PC-9 (cell line): Measurements from ENCODE around the gene PRAMEF20. TPM values are rescaled to one million over a fixed set of nuclear protein-coding genes. Genes with fewer than 3 reads are reported as not detected.
"Not testable (repeated sequence)": the region's sequence is repeated elsewhere in the genome, so short reads cannot be mapped to it uniquely, and the experiment has no call there.

ENCODE experiments used
- BruUV-seq: library from RNA; stranded (reverse); fragments of 400-500 nt; replicated peaks from 2 replicates; lab custom pipeline; 2021; lab: Mats Ljungman, UMichigan
- CTCF ChIA-PET: fragments of 300-600 bp; sonication (Branson Sonifier 250); formaldehyde crosslinking; loops from one replicate; lab custom pipeline; 2022; ENCODE audit warnings: antibody characterized with exemption; lab: Charles Lee
- POLR2A ChIA-PET: fragments of 300-600 bp; sonication (Branson Sonifier 250); formaldehyde crosslinking; loops from one replicate; lab custom pipeline; 2022; ENCODE audit warnings: antibody characterized with exemption; ENCODE audit not compliant: unreplicated experiment; lab: Charles Lee
- DNase-seq, 2 experiments: peaks; one replicate each; pipeline versions ENCODE4 v3.0.0 to v3.0.0-alpha.2; 2015 to 2022; ENCODE audit warnings: mixed read lengths in 1 of 2
- H2AFZ ChIP-seq: fragments of 200-600 bp; sonication (generic); 2 replicates; pipeline ENCODE4 v1.8.1; 2017; ENCODE audit warnings: antibody characterized with exemption
- H3F3A ChIP-seq: fragments of 200-600 bp; sonication (generic); 2 replicates; pipeline ENCODE4 v1.8.1; 2017; ENCODE audit warnings: antibody characterized with exemption, mild to moderate bottlenecking, low read depth; ENCODE audit not compliant: insufficient read depth
- H3K27ac ChIP-seq: fragments of 200-600 bp; sonication (generic); 2 replicates; pipeline ENCODE4 v1.6.1; 2016; ENCODE audit warnings: mixed run types
- H3K27me3 ChIP-seq: fragments of 200-600 bp; sonication (generic); 2 replicates; pipeline ENCODE4 v1.6.1; 2016; ENCODE audit warnings: low read depth, mixed run types; ENCODE audit not compliant: insufficient read depth
- H3K36me3 ChIP-seq: fragments of 200-600 bp; sonication (generic); 2 replicates; pipeline ENCODE4 v1.6.1; 2016; ENCODE audit warnings: low read depth, mixed run types
- H3K4me1 ChIP-seq: fragments of 200-600 bp; sonication (generic); replicated peaks from 2 replicates; pipeline ENCODE4 v1.6.1; 2016; ENCODE audit warnings: mixed run types; ENCODE audit not compliant: insufficient read depth
- H3K4me2 ChIP-seq: fragments of 200-600 bp; sonication (generic); 2 replicates; pipeline ENCODE4 v1.6.1; 2017; ENCODE audit warnings: mixed run types
- H3K4me3 ChIP-seq: fragments of 200-600 bp; sonication (generic); 2 replicates; pipeline ENCODE4 v1.6.1; 2016; ENCODE audit warnings: mixed run types
- H3K79me2 ChIP-seq: fragments of 200-600 bp; sonication (generic); 2 replicates; pipeline ENCODE4 v1.6.1; 2017; ENCODE audit warnings: low read depth, mixed run types
- H3K9me2 ChIP-seq: fragments of 200-600 bp; sonication (generic); 2 replicates; pipeline ENCODE4 v1.8.1; 2017; ENCODE audit warnings: mild to moderate bottlenecking; ENCODE audit not compliant: insufficient read depth
- H3K9me3 ChIP-seq: fragments of 200-600 bp; sonication (generic); 2 replicates; pipeline ENCODE4 v1.8.1; 2016; ENCODE audit warnings: low read depth; ENCODE audit not compliant: insufficient read depth
- H4K20me1 ChIP-seq: fragments of 200-600 bp; sonication (generic); 2 replicates; pipeline ENCODE4 v1.8.1; 2017; ENCODE audit not compliant: insufficient read depth
- EZH2 ChIP-seq: fragments of 200-600 bp; sonication (generic); IDR thresholded peaks from 2 replicates; pipeline ENCODE4 v1.8.0; 2017; ENCODE audit warnings: antibody characterized with exemption, low read depth
- intact Hi-C: fragments of 100-400 bp; cut with micrococcal nuclease; formaldehyde crosslinking; loops from one replicate; pipeline ENCODE4 v1.10.0; 2022; ENCODE audit not compliant: unreplicated experiment
- total RNA-seq: library from RNA; stranded (reverse); gene quantifications from 2 replicates; pipeline ENCODE4 v1.2.3, GENCODE V29; 2021
- TF ChIP-seq, protein P1 (sequence below): fragments of 200-600 bp; sonication (generic); conservative IDR thresholded peaks from 2 replicates; pipeline ENCODE4 v1.6.1; 2017; ENCODE audit warnings: mixed run types, antibody characterized with exemption, mild to moderate bottlenecking, moderate library complexity

The PRAMEF20 gene
- total RNA-seq, 1 experiment from 2014 or later = not detected

DNA sequence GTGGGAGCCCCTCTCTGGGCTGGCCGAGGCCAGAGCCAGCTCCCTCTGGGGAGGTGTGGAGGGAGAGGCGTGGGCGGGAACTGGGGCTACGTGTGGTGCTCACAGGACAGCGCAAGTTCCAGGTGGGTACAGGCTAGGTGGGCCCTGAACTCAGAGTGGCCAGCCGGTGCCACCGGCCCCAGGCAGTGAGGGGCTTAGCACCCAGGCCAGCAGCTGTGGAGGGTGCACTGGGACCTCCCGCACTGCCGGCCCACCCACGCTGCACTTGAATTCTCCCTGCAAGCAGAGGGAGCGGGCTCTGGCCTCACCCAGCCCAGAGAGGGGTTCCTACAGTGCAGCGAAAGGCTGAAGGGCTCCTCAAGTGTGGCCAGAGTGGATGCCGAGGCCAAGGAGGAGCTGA, 20.2 kb downstream of the PRAMEF20 start:
- no peaks in the 10 kb centered on the region for H3K9me3 ChIP-seq
- H3F3A ChIP-seq = no peaks in the 10 kb centered on the region
- no peak overlapping the region for H3K4me2 ChIP-seq
- H3K27ac ChIP-seq = no peak overlapping the region
- H2AFZ ChIP-seq = no peak overlapping the region
- no peak overlapping the region for H3K4me3 ChIP-seq
- no peaks in the 10 kb centered on the region for H3K9me2 ChIP-seq
- H3K79me2 ChIP-seq = no peaks in the 10 kb centered on the region
- peaks cover 11% of the 10 kb centered on the region; the same call in 1 of the 2 replicates for H3K27me3 ChIP-seq
- BruUV-seq = no TSS peak
- intact Hi-C loops = no loop called here
- TF ChIP-seq, protein P1, sequence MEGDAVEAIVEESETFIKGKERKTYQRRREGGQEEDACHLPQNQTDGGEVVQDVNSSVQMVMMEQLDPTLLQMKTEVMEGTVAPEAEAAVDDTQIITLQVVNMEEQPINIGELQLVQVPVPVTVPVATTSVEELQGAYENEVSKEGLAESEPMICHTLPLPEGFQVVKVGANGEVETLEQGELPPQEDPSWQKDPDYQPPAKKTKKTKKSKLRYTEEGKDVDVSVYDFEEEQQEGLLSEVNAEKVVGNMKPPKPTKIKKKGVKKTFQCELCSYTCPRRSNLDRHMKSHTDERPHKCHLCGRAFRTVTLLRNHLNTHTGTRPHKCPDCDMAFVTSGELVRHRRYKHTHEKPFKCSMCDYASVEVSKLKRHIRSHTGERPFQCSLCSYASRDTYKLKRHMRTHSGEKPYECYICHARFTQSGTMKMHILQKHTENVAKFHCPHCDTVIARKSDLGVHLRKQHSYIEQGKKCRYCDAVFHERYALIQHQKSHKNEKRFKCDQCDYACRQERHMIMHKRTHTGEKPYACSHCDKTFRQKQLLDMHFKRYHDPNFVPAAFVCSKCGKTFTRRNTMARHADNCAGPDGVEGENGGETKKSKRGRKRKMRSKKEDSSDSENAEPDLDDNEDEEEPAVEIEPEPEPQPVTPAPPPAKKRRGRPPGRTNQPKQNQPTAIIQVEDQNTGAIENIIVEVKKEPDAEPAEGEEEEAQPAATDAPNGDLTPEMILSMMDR = no peak
- TF ChIP-seq EZH2 = no peak
- ChIA-PET CTCF (no interaction called here), POLR2A (no interaction called here)
- no peak for DNase-seq
- H3K4me1 ChIP-seq = no peaks in the 10 kb centered on the region
- no peaks in the 10 kb centered on the region for H3K36me3 ChIP-seq
- no peaks in the 10 kb centered on the region for H4K20me1 ChIP-seq

DNA sequence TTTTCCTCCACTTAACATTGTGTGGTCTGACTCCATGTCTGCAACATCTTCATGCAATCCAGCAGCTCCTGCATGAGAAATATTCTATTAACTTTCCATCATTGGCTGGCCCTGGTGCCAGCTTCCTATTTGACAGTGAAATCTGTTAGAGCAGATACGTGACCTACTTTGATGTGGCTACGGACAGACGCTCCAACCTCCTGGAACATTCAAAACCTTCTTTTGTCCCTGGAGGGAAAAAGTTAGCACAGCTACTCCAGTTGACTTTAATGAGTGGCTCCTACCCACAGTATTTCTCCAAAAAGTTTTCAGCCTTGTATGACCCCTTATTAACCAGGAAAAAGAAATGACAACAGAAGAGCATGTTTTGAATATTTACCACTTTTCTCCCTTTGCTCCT, 22.0 kb downstream of the PRAMEF20 start:
- TF ChIP-seq EZH2 = no peak
- TF ChIP-seq, protein P1 = no peak

DNA sequence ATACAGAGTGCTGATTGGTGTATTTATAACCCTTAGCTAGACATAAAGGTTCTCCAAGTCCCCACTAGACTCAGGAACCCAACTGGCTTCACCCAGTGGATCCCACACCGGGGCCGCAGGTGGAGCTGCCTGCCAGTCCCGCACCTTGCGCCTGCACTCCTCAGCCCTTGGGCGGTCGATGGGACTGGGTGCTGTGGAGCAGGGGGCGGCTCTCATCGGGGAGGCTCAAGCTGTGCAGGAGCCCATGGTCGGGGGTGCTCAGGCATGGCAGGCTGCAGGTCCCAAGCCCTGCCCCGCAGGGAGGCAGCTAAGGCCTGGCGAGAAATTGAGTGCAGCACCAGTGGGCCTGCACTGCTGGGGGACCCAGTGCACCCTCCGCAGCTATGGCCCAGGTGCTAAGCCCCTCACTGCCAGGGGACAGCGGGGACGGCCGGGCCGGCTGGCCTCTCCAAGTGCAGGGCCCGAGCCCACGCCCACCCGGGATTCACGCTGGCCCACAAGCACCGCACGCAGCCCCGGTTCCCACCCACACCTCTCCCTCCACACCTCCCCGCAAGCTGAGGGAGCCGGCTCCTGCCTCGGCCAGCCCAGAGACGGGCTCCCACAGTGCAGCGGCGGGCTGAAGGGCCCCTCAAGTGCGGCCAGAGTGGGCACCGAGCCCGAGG, 23.6 kb downstream of the PRAMEF20 start:
- H4K20me1 ChIP-seq, POLR2A ChIA-PET, H3K4me3 ChIP-seq, H3K9me2 ChIP-seq, H3K36me3 ChIP-seq, H2AFZ ChIP-seq, DNase-seq, H3K4me1 ChIP-seq, intact Hi-C loops, H3K79me2 ChIP-seq, H3F3A ChIP-seq, BruUV-seq, H3K9me3 ChIP-seq, H3K27ac ChIP-seq, H3K4me2 ChIP-seq, CTCF ChIA-PET: not testable (repeated sequence)
- peaks cover 20% of the 10 kb centered on the region for H3K27me3 ChIP-seq

More for the DNA sequence above, 22.0 kb downstream of the PRAMEF20 start:
- H3K36me3 ChIP-seq = no peaks in the 10 kb centered on the region
- H3F3A ChIP-seq = no peaks in the 10 kb centered on the region
- no peak overlapping the region for H3K27ac ChIP-seq
- H2AFZ ChIP-seq = no peak overlapping the region
- no peak for DNase-seq
- no peak overlapping the region for H3K4me2 ChIP-seq
- H3K79me2 ChIP-seq = no peaks in the 10 kb centered on the region
- no peaks in the 10 kb centered on the region for H3K4me1 ChIP-seq
- no peak overlapping the region for H3K4me3 ChIP-seq
- POLR2A ChIA-PET = no interaction called here
- CTCF ChIA-PET = no interaction called here
- H3K9me2 ChIP-seq = no peaks in the 10 kb centered on the region
- no peaks in the 10 kb centered on the region for H3K9me3 ChIP-seq
- no peaks in the 10 kb centered on the region for H4K20me1 ChIP-seq
- H3K27me3 ChIP-seq = peaks cover 18% of the 10 kb centered on the region
- no TSS peak for BruUV-seq
- intact Hi-C loops = no loop called here
